Daoy (cell line): Measurements from ENCODE around the gene LST1. TPM values are rescaled to one million over a fixed set of nuclear protein-coding genes. Genes with fewer than 3 reads are reported as not detected.

Experiments used
- DNase-seq: peaks from one replicate; pipeline ENCODE4 v3.0.0-alpha.2; 2015; ENCODE audit warnings: low read depth
- total RNA-seq: library from RNA; depleted of rRNA; stranded (reverse); fragments of >200 nt; shearing (Covaris generic); gene quantifications from 2 replicates; pipeline ENCODE4 v1.2.3, GENCODE V29; 2014

Gene LST1
- total RNA-seq, 1 experiment from 2014 or later: 3.5 TPM

DNA sequence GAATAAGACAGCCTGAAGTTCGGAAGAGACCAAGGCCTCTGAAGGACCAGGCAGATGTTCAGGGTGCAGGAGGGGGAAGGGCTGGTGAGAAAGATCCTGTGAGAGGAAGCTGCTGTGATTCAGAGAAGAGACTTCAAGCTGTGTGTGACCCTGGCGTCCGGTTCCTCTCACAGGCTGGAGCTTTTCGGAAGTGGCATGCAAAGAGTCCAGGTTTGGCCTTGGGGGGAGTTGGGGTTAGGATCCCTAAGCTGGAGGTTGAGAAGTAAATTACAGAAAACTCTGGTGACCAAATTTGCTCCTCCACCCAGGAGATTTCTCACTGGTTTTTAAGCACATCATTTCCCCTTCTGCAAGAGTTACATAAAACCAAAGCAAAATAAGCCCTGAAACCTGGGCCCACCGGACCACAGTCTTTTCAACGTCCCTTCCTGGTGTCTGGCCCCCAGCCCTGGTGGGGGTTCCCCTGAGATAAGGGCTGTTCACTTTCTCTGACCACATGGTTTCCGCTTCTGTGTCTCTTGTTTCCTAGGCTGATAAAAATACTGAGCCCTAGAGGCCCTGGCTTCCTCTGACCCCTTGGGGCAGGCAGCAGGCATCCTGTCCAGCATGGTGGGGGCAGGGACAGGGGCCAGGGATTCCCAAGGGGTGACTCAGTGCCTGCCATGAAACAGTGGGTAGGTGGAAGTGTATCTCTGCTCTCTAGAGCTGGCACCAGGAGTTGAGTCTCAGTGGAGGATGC lies 25.9 kb upstream of the LST1 start:
- peak; percentile 93 for DNase-seq

- DNase-seq: no peak
Observed at GRCh38 chr6:31560697-31561058, 25.4 kb upstream of the LST1 start.

GRCh38 chr6:31567531-31568370 lies 18.3 kb upstream of the LST1 start:
- no peak for DNase-seq

- no peak for DNase-seq
Observed at GRCh38 chr6:31568537-31568961, 17.5 kb upstream of the LST1 start.

DNA sequence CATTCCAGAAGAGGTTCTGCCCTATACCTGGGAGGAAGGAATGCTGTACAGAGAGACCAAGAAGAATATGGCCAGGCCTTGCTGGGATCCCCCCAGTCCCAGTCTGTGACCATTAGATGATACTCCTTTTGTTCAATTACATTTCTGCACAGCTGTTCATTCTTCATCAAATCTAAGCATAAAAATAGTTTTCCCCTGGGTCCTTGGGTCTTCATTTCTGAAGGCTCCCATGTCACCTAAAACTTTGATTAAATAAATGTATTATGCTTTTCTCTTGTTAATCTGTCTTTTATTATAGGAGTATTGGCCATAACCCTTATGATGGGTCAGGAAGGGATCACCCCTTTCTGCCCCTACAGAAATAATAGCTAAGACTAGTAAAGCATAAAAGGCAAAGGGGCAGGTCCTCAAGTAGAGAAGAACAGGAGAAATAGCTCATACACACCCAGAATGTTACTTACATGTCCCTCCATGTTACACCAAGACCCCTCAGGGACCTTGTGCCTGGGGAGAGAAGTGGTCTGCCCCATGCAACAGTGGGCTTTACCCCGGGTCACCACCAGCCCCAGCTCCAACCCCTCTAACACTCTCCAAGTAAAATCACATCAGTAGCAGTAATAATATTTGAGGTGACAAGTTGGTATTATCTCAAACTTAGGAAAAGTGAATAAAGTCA lies 16.1 kb upstream of the LST1 start:
- no peak for DNase-seq

GRCh38 chr6:31572041-31572911 lies 13.8 kb upstream of the LST1 start, which contains the start of gene LTA:
LTA (plus strand) TSS chr6:31572289; CDS start chr6:31572743, 454 bp downstream.
- no peak for DNase-seq

GRCh38 chr6:31573239-31574105 lies 12.6 kb upstream of the LST1 start:
- no peak for DNase-seq

DNA sequence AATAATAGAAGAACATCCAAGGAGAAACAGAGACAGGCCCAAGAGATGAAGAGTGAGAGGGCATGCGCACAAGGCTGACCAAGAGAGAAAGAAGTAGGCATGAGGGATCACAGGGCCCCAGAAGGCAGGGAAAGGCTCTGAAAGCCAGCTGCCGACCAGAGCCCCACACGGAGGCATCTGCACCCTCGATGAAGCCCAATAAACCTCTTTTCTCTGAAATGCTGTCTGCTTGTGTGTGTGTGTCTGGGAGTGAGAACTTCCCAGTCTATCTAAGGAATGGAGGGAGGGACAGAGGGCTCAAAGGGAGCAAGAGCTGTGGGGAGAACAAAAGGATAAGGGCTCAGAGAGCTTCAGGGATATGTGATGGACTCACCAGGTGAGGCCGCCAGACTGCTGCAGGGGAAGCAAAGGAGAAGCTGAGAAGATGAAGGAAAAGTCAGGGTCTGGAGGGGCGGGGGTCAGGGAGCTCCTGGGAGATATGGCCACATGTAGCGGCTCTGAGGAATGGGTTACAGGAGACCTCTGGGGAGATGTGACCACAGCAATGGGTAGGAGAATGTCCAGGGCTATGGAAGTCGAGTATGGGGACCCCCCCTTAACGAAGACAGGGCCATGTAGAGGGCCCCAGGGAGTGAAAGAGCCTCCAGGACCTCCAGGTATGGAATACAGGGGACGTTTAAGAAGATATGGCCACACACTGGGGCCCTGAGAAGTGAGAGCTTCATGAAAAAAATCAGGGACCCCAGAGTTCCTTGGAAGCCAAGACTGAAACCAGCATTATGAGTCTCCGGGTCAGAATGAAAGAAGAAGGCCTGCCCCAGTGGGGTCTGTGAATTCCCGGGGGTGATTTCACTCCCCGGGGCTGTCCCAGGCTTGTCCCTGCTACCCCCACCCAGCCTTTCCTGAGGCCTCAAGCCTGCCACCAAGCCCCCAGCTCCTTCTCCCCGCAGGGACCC lies 11.7 kb upstream of the LST1 start:
- DNase-seq: no peak

- peak; percentile 63 for DNase-seq
Observed at GRCh38 chr6:31575335-31575901, 10.7 kb upstream of the LST1 start, which contains the start of gene TNF. TNF (plus strand) TSS chr6:31575565; CDS start chr6:31575742, 177 bp downstream.

- DNase-seq: no peak
Observed at GRCh38 chr6:31575952-31576685, 10.0 kb upstream of the LST1 start.

DNA sequence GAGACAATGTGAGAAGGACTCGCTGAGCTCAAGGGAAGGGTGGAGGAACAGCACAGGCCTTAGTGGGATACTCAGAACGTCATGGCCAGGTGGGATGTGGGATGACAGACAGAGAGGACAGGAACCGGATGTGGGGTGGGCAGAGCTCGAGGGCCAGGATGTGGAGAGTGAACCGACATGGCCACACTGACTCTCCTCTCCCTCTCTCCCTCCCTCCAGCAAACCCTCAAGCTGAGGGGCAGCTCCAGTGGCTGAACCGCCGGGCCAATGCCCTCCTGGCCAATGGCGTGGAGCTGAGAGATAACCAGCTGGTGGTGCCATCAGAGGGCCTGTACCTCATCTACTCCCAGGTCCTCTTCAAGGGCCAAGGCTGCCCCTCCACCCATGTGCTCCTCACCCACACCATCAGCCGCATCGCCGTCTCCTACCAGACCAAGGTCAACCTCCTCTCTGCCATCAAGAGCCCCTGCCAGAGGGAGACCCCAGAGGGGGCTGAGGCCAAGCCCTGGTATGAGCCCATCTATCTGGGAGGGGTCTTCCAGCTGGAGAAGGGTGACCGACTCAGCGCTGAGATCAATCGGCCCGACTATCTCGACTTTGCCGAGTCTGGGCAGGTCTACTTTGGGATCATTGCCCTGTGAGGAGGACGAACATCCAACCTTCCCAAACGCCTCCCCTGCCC lies 9.0 kb upstream of the LST1 start:
- DNase-seq: no peak

DNA sequence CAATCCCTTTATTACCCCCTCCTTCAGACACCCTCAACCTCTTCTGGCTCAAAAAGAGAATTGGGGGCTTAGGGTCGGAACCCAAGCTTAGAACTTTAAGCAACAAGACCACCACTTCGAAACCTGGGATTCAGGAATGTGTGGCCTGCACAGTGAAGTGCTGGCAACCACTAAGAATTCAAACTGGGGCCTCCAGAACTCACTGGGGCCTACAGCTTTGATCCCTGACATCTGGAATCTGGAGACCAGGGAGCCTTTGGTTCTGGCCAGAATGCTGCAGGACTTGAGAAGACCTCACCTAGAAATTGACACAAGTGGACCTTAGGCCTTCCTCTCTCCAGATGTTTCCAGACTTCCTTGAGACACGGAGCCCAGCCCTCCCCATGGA lies 8.5 kb upstream of the LST1 start:
- no peak for DNase-seq

DNA sequence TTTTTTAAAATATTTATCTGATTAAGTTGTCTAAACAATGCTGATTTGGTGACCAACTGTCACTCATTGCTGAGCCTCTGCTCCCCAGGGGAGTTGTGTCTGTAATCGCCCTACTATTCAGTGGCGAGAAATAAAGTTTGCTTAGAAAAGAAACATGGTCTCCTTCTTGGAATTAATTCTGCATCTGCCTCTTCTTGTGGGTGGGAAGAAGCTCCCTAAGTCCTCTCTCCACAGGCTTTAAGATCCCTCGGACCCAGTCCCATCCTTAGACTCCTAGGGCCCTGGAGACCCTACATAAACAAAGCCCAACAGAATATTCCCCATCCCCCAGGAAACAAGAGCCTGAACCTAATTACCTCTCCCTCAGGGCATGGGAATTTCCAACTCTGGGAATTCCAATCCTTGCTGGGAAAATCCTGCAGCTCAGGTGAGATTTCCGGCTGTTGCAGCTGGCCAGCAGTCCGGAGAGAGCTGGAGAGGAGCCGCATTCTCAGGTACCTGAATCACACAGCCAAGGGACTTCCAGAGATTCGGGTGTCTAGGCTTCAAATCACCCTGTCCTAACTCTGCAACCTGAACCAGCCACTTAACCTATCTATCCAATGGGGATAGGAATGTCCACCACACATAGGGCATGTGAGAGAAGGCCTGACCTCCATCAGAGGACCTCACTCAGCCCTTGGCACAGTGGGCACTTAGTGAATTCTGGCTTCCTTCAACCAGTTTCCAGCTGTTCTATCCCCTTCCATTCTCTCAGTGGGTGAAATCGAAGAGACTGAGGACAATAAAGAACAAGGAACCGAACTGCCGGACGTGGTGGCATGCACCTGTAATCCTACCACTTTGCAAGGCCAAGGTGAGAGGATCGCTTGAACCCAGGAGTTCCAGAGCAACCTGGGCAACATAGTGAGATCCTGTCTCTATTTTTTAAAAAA lies 7.6 kb upstream of the LST1 start:
- DNase-seq: peak; percentile 79

- no peak for DNase-seq
Observed at GRCh38 chr6:31579119-31579505, 7.0 kb upstream of the LST1 start.

DNA sequence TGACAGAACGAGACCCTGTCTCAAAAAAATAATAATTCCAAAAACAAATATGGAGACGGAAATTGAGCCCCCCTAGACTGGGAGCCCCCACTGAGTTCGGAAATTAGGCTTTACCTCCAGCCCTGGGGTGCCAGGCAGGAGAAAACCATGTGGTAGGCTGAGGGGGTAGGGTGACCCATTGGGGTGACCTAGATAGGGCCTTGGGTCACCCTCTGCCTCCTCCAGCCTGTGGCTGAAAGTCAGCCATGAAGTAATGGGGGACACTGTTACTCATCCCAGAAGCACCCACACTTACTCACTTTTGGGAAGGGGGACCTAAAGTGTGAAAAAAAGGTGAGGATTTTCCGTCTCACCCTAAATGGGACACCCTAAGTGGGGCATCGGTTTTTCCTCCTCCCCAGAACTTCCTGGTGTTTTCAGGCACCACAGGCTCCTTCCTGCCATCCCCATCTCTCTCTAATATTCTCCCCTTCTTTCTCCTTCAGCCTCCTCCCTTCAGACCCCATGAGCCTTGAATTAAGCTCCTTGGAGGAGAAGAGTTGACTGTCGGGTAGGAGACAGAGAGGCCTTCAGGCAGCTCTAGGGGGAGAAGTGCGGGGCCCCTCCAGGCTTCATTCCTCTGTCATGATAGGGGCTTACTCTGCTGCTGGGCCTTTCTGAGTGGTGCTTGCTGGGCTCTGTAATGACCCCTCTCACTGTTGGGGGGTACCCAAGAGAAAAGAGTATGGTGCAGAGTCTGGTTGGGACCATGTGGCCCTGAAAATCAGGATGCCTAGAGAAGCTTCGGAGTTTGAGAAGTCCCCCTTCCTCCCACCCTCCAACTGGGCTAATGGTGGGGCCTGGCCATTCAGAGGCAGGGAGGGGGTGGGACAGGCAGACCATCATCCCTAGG lies 6.3 kb upstream of the LST1 start:
- DNase-seq: no peak

- no peak for DNase-seq
Observed at GRCh38 chr6:31580438-31580740, 5.7 kb upstream of the LST1 start.
